GM18861 (cell line): ENCODE measurements around the gene NPBWR2.

ENCODE experiments used
- ATAC-seq: cut with Tn5 transposase; IDR thresholded peaks from one replicate; pipeline ENCODE4 v1.9.1; 2021; ENCODE audit not compliant: unreplicated experiment

The NPBWR2 gene

GRCh38 chr20:64105846-64106434, 1.4 kb downstream of the NPBWR2 start:
- no peak for ATAC-seq

GRCh38 chr20:64104667-64105451, 2.5 kb downstream of the NPBWR2 start:
- no peak for ATAC-seq

- ATAC-seq: no peak
Measured at GRCh38 chr20:64103871-64104666, 3.3 kb downstream of the NPBWR2 start.

GRCh38 chr20:64102647-64103354, 4.6 kb downstream of the NPBWR2 start:
- no peak for ATAC-seq

GRCh38 chr20:64101731-64102621, 5.4 kb downstream of the NPBWR2 start:
- ATAC-seq: no peak

- ATAC-seq: no peak
Measured at GRCh38 chr20:64100946-64101688, 6.2 kb downstream of the NPBWR2 start.

GRCh38 chr20:64100566-64100888, 6.8 kb downstream of the NPBWR2 start:
- no peak for ATAC-seq

GRCh38 chr20:64099880-64100565, 7.3 kb downstream of the NPBWR2 start:
- ATAC-seq: peak; percentile 51

GRCh38 chr20:64099086-64099786, 8.1 kb downstream of the NPBWR2 start:
- no peak for ATAC-seq

GRCh38 chr20:64098471-64099013, 8.8 kb downstream of the NPBWR2 start:
- no peak for ATAC-seq

- no peak for ATAC-seq
Measured at GRCh38 chr20:64096535-64096934, 10.8 kb downstream of the NPBWR2 start.

GRCh38 chr20:64095927-64096326, 11.4 kb downstream of the NPBWR2 start:
- ATAC-seq: no peak

- no peak for ATAC-seq
Measured at GRCh38 chr20:64095455-64095854, 11.9 kb downstream of the NPBWR2 start.

GRCh38 chr20:64093013-64093503, 14.3 kb downstream of the NPBWR2 start:
- no peak for ATAC-seq

- no peak for ATAC-seq
Measured at GRCh38 chr20:64092258-64093012, 14.9 kb downstream of the NPBWR2 start.

- ATAC-seq: no peak
Measured at GRCh38 chr20:64091770-64092169, 15.6 kb downstream of the NPBWR2 start.

- ATAC-seq: no peak
Measured at GRCh38 chr20:64091340-64091739, 16.0 kb downstream of the NPBWR2 start.
